Measurements from ENCODE around the gene DNAL1.
A peak's percentile ranks its signal among the peaks of the same experiment; 100 is the strongest.
"Not testable (repeated sequence)": the region's sequence is repeated elsewhere in the genome, so short reads cannot be mapped to it uniquely, and the experiment has no call there.

The DNAL1 gene, protein sequence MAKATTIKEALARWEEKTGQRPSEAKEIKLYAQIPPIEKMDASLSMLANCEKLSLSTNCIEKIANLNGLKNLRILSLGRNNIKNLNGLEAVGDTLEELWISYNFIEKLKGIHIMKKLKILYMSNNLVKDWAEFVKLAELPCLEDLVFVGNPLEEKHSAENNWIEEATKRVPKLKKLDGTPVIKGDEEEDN

GRCh38 chr14:73644531-73645247 is at the start of gene DNAL1:
Gene DNAL1 (plus strand): TSS chr14:73644986. CDS start chr14:73645040, 54 bp downstream.
- peak; percentile 90 for DNase-seq (ENCODE audit: low read depth)

DNA sequence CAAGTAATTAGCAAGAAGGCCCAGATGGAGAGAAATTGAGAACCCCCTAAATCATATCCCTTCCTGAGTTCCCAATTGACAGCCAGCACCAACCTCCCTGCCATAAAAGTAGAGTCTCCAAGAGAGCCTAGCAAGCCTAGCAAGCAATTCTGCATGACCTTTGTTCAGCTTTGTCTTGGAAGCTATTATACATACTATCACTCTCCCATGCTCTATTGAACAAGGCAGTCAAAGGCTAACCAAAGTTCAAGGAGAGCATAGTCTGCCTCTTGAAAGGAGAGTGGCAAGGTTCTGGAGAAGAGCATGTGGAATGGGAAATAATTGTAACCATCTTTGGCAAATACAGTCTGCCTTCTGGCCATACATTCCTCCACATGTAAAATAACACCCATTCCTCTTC is 45.3 kb upstream of the DNAL1 start:
- DNase-seq (ENCODE audit: low read depth), result no peak

- DNase-seq (ENCODE audit: low read depth), result no peak
Observed at GRCh38 chr14:73602994-73603393, 41.8 kb upstream of the DNAL1 start.

- DNase-seq (ENCODE audit: low read depth), result no peak
Observed at GRCh38 chr14:73606271-73606670, 38.5 kb upstream of the DNAL1 start.

DNA sequence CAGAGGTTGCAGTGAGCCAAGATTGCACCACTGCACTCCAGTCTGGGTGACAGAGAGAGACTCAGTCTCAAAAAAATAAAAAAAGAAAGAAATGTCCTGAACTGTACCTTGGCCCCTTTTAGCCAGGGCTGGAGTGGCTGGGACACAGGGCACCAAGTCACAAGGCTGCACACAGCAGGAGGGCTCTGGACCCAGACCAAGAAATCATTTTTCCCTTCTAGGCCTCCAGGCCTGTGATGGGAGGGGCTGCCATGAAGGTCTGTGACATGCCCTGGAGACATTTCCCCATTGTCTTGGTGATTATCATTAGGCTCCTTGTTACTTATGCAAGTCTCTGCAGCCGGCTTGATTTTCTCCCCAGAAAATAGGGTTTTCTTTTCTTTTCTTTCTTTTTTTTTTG is 37.5 kb upstream of the DNAL1 start:
- no peak for DNase-seq (ENCODE audit: low read depth)

- DNase-seq (ENCODE audit: low read depth), result no peak
Observed at GRCh38 chr14:73610687-73611086, 34.1 kb upstream of the DNAL1 start.

- peak; percentile 72 for DNase-seq (ENCODE audit: low read depth)
Observed at GRCh38 chr14:73612339-73613045, 32.3 kb upstream of the DNAL1 start, which contains the start of gene ACOT6. Gene ACOT6 (plus strand): TSS chr14:73612517. CDS start chr14:73612572, 55 bp downstream.

GRCh38 chr14:73613046-73613383 is 31.8 kb upstream of the DNAL1 start:
- DNase-seq (ENCODE audit: low read depth), result peak; percentile 8

DNA sequence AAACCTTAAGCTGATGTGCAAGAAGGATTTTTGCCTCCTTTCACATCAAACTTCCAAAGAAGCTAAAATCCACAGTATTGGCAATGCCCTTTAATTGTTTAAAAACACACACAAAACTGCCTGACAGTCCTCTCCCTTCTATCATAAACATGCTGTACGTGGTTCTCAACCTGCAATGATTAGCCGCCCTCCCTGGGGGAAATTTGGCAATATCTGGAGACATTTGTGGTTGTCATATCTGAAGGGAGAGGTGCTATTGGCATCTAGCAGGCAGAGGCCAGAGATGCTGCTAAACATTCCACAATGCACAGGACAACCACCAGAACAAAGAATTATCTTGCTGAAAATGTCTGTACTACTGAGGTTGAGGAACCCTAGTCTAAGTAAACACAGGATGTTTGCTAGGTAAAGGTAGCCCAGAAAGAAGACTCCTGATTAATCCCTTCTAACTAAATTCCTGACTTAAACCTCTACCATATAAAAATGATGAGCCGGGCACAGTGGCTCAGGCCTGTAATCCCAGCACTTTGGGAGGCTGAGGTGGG is 31.3 kb upstream of the DNAL1 start:
- DNase-seq (ENCODE audit: low read depth), result no peak

- no peak for DNase-seq (ENCODE audit: low read depth)
Observed at GRCh38 chr14:73616831-73617230, 28.0 kb upstream of the DNAL1 start.

- DNase-seq (ENCODE audit: low read depth), result no peak
Observed at GRCh38 chr14:73619524-73619923, 25.3 kb upstream of the DNAL1 start.

DNA sequence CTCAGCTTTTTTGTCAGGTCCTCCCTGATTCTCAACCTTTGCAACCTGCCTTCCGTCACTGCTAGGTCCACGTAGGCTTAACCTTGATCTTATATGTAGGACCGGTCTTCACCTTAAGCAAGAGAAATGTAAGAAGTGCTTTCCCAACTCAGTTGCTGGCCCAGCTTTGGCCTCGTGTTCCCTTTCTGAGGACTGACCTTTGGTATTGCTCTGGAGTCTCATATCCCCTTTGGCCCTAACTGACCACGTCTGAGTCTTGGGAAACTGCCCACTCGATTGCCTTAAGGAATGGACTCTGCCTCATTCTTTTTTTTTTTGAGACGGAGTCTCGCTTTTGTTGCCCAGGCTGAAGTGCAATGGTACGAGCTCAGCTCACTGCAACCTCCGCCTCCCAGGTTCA is 24.5 kb upstream of the DNAL1 start:
- no peak for DNase-seq (ENCODE audit: low read depth)

DNA sequence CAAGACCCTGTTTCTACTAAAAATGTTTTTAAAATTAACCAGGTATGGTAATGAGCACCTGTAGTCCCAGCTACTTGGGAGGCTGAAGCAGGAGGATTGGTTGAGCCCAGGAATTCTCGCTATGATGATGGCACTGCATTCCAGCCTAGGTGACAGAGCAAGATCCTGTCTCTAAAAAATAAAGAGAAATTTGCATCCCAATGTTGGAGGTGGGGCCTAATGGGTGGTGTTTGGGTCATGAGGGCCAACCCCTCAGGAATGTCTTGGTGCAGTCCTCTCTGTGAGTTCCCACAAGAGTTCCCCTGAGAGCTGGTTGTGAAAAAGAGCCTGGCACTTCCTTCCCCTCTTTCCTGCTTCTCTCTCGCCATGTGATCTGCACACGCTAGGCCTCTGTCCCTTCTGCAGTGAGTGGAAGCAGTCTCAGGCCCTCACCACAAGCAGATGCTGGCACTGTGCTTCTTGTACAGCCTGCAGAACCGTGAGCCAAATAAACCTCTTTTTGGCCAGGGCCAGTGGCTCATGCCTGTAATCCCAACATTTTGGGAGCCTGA is 21.2 kb upstream of the DNAL1 start:
- DNase-seq (ENCODE audit: low read depth), result no peak

DNA sequence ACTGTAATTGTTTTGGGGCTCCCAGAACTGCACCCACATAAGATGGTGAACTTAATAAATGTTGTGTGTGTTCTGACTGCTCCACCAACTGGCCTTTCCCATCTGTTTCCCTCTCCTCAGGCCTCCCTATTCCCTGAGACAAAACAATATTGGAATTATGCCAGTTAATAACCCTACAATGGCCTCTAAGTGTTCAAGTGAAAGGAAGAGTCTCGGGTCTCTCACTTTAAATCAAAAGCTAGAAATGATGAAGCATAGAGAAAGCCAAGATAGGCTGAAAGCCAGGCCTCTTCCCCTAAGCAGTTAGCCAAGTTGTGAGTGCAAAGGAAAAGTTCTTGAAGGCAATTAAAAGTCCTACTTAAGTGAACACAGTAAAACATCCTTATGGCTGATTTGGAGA is 19.1 kb upstream of the DNAL1 start:
- DNase-seq (ENCODE audit: low read depth), result no peak

- no peak for DNase-seq (ENCODE audit: low read depth)
Observed at GRCh38 chr14:73627151-73627558, 17.6 kb upstream of the DNAL1 start.

GRCh38 chr14:73630009-73630780 is 14.6 kb upstream of the DNAL1 start:
- DNase-seq (ENCODE audit: low read depth), result no peak

GRCh38 chr14:73633116-73634010 is 11.4 kb upstream of the DNAL1 start:
- peak; percentile 67 for DNase-seq (ENCODE audit: low read depth)

DNA sequence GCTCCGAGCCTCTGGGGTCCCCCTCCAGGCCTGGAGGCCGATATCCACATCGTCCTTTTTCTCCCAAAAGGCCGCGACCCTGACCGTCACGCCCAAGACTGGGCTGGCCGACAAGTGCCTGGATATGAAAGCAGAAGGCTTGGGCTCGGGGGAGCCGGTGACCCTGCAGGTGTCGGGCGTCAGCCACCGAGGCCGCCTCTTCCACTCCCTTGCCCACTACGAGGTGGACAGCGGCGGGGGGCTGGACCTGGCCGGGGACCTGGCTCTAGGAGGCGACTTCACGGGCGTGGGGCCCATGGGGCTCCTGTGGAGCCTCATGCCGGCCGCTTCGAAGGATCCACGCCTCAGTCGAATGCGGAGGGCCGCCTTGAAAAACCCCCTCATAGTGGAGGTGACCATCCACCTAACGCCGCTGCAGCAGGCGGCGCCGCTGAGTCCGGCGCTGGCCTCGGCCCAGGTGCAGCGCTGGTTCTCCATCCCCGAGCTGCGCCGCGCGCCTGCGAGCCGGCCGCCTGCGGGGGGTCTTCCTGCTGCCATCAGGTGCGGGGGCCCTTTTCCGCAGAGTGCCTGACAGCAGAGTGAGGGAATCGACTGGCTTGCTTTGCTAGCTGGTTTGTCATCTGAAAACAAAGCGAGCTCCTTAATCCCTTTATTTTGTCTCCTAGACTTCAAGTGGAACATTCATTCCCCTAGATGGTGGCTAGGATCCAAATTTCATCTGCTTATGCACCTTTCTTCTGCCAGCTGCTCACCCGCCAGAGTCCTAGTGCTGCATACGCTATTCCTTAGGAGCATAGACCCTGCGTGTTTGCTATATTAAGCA is 10.6 kb upstream of the DNAL1 start:
- no peak for DNase-seq (ENCODE audit: low read depth)

DNA sequence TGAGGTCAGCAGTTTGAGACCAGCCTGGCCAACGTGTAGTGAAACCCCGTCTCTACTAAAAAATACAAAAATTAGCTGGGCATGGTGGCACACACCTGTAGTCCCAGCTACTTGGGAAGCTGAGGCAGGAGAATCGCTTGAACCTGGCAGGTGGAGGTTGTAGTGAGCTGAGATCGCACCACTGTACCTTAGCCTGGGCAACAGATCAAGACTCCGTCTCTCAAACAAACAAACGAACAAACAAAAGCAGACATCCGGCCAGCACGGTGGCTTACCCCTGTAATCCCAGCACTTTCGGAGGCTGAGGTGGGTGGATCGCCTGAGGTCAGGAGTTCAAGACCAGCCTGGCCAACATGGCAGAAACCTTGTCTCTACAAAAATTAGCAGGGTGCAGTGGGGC is 8.4 kb upstream of the DNAL1 start:
- DNase-seq (ENCODE audit: low read depth), result not testable (repeated sequence)

- DNase-seq (ENCODE audit: low read depth), result no peak
Observed at GRCh38 chr14:73637830-73638229, 7.0 kb upstream of the DNAL1 start.
